K562 (cell line): Measurements from ENCODE around the gene KIF15. TPM values are rescaled to one million over a fixed set of nuclear protein-coding genes. Genes with fewer than 3 reads are reported as not detected.

Experiments
- AFF4 ChIP-seq: sonication (generic); formaldehyde crosslinking; IDR thresholded peaks from 2 replicates; pipeline ENCODE4 v1.8.0; 2023; ENCODE audit warnings: mild to moderate bottlenecking, missing genetic modification reagents
- E2F6 ChIP-seq, 2 experiments: IDR thresholded peaks; 2 replicates each; pipeline ENCODE4 v1.6.1; 2011; ENCODE audit warnings: borderline replicate concordance in 1 of 2, control low read depth in 1 of 2, low read depth in 1 of 2, low read length in 1 of 2, mild to moderate bottlenecking in 1 of 2, mixed read lengths in 1 of 2, moderate library complexity in 1 of 2; ENCODE audit not compliant: insufficient read depth in 1 of 2, insufficient read length in 1 of 2, poor library complexity in 1 of 2, severe bottlenecking in 1 of 2; ENCODE audit errors: extremely low read depth in 1 of 2
- GATA2 ChIP-seq: sonication (generic); formaldehyde crosslinking; IDR thresholded peaks from 2 replicates; pipeline ENCODE4 v1.4.0; 2020; ENCODE audit warnings: mild to moderate bottlenecking, missing genetic modification reagents
- HDAC6 ChIP-seq: IDR thresholded peaks from 2 replicates; pipeline ENCODE4 v1.6.1; 2012; ENCODE audit warnings: low read depth, mild to moderate bottlenecking, control low read depth, inconsistent platforms, low read length, moderate library complexity
- HMG20B ChIP-seq: fragments of 250-450 bp; sonication (Bioruptor Pico); IDR thresholded peaks from 2 replicates; pipeline ENCODE4 v1.5.0; 2021; ENCODE audit warnings: mild to moderate bottlenecking
- LCOR ChIP-seq: sonication (generic); formaldehyde crosslinking; IDR thresholded peaks from 2 replicates; pipeline ENCODE4 v1.8.0; 2022; ENCODE audit warnings: mild to moderate bottlenecking, missing genetic modification reagents
- POLR3A ChIP-seq: IDR thresholded peaks from 2 replicates; pipeline ENCODE4 v1.6.1; 2011; ENCODE audit warnings: borderline replicate concordance, mild to moderate bottlenecking, moderate library complexity; ENCODE audit not compliant: insufficient read length, insufficient read depth; ENCODE audit errors: extremely low read depth
- SUPT5H ChIP-seq: fragments of 450-650 bp; IDR thresholded peaks from 2 replicates; pipeline ENCODE4 v1.6.1; 2016
- TRIM28 ChIP-seq: fragments of 450-650 bp; IDR thresholded peaks from 2 replicates; pipeline ENCODE4 v1.6.1; 2017
- ZMIZ1 ChIP-seq, 2 experiments: fragments of 150-350 bp in 1 of 2; IDR thresholded peaks; 2 replicates each; pipeline ENCODE4 v1.6.1; 2012 to 2016; ENCODE audit warnings: low read depth in 2 of 2, low read length in 2 of 2, mild to moderate bottlenecking in 1 of 2, moderate library complexity in 1 of 2
- ZNF140 ChIP-seq: fragments of 250-450 bp; sonication (Bioruptor Pico); IDR thresholded peaks from 2 replicates; pipeline ENCODE4 v1.8.0; 2021; ENCODE audit warnings: moderate library complexity, mild to moderate bottlenecking, inconsistent platforms
- ZNF217 ChIP-seq: sonication (generic); formaldehyde crosslinking; IDR thresholded peaks from 2 replicates; pipeline ENCODE4 v1.8.0; 2022; ENCODE audit warnings: mild to moderate bottlenecking, missing genetic modification reagents
- ZNF253 ChIP-seq: fragments of 250-450 bp; sonication (Bioruptor Pico); conservative IDR thresholded peaks from 2 replicates; pipeline ENCODE4 v1.6.1; 2021; ENCODE audit warnings: mild to moderate bottlenecking
- polyA plus RNA-seq, 8 experiments: library from polyadenylated mRNA; depleted of rRNA in 4 of 8; stranded (reverse) in 5 of 8; unstranded in 3 of 8; fragments of >200 nt; fragmentation: Nextera tagmentation in 2 of 8; fragmentation: Illumina TruSeq in 1 of 8; extraction: Ambion mirVana in 2 of 8; extraction: Trizol in 1 of 8; gene quantifications; 2 replicates each; pipeline versions ENCODE4 v1.2.1 to v1.2.3, GENCODE V29; 2011 to 2014; ENCODE audit warnings: inconsistent platforms in 1 of 8, missing spikeins in 1 of 8
- total RNA-seq, 7 experiments: library from RNA; depleted of rRNA in 6 of 7; stranded (reverse); fragments of >200 nt in 6 of 7; fragmentation: Illumina TruSeq in 2 of 7; extraction: Trizol in 2 of 7; gene quantifications; 2 replicates each; pipeline versions ENCODE4 v1.2.1 to v1.2.3, GENCODE V29; 2011 to 2021; ENCODE audit warnings: low replicate concordance in 1 of 7
- TF ChIP-seq, protein P1 (sequence below): IDR thresholded peaks from 2 replicates; pipeline ENCODE4 v1.6.1; 2014; ENCODE audit warnings: antibody characterized with exemption
- TF ChIP-seq, protein P2 (sequence below): fragments of 250-450 bp; sonication (Bioruptor Pico); IDR thresholded peaks from 2 replicates; pipeline ENCODE4 v1.5.0; 2021; ENCODE audit warnings: mild to moderate bottlenecking, borderline replicate concordance

Gene KIF15
- total and polyA plus RNA-seq, 9 of the 15 experiments (the other 6 are each of a cell fraction or from before 2014, with no cell fraction given): 9.0 to 45.9 (median 26.0) TPM

- TF ChIP-seq ZNF253 (CRISPR knock-in tag): no peak
- no peak for TF ChIP-seq HMG20B (CRISPR knock-in tag)
- TF ChIP-seq GATA2 (CRISPR knock-in tag): no peak
- TF ChIP-seq, protein P1, sequence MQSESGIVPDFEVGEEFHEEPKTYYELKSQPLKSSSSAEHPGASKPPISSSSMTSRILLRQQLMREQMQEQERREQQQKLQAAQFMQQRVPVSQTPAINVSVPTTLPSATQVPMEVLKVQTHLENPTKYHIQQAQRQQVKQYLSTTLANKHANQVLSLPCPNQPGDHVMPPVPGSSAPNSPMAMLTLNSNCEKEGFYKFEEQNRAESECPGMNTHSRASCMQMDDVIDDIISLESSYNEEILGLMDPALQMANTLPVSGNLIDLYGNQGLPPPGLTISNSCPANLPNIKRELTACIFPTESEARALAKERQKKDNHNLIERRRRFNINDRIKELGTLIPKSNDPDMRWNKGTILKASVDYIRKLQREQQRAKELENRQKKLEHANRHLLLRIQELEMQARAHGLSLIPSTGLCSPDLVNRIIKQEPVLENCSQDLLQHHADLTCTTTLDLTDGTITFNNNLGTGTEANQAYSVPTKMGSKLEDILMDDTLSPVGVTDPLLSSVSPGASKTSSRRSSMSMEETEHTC: no peak
- no peak for TF ChIP-seq ZNF217
- no peak for TF ChIP-seq TRIM28
- TF ChIP-seq HDAC6: no peak
- TF ChIP-seq, protein P2, sequence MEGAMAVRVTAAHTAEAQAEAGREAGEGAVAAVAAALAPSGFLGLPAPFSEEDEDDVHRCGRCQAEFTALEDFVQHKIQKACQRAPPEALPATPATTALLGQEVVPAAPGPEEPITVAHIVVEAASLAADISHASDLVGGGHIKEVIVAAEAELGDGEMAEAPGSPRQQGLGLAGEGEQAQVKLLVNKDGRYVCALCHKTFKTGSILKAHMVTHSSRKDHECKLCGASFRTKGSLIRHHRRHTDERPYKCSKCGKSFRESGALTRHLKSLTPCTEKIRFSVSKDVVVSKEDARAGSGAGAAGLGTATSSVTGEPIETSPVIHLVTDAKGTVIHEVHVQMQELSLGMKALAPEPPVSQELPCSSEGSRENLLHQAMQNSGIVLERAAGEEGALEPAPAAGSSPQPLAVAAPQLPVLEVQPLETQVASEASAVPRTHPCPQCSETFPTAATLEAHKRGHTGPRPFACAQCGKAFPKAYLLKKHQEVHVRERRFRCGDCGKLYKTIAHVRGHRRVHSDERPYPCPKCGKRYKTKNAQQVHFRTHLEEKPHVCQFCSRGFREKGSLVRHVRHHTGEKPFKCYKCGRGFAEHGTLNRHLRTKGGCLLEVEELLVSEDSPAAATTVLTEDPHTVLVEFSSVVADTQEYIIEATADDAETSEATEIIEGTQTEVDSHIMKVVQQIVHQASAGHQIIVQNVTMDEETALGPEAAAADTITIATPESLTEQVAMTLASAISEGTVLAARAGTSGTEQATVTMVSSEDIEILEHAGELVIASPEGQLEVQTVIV (CRISPR knock-in tag): no peak
- TF ChIP-seq ZMIZ1 (IDR thresholded peaks at IDR 0.05; ENCODE audit: low read depth in 2 of 2, low read length in 2 of 2): no peak; a peak in 1 of 4 replicates
- no peak for TF ChIP-seq POLR3A
- TF ChIP-seq SUPT5H: peak; percentile 87
- TF ChIP-seq AFF4 (CRISPR knock-in tag): no peak
- peak; percentile 84 to 96 for TF ChIP-seq E2F6 (IDR thresholded peaks at IDR 0.05; ENCODE audit: borderline replicate concordance in 1 of 2, extremely low read depth in 1 of 2, insufficient read depth in 1 of 2, insufficient read length in 1 of 2, low read depth in 1 of 2, low read length in 1 of 2, poor library complexity in 1 of 2, severe bottlenecking in 1 of 2)
- TF ChIP-seq ZNF140 (CRISPR knock-in tag): no peak
- no peak for TF ChIP-seq LCOR
Observed at GRCh38 chr3:44729384-44729910, 32.1 kb upstream of the KIF15 start, which contains the start of gene ZNF501 (continued).
